Body of pancreas (tissue), 4 donors: ENCODE results near the gene ZNF365.

Experiments
- POLR2A ChIP-seq, 3 donors: fragments of 450-650 bp; IDR thresholded peaks; one replicate each; pipeline ENCODE4 v1.6.1; 2016; ENCODE audit warnings: antibody characterized with exemption in 3 of 3, mild to moderate bottlenecking in 2 of 3
- TF ChIP-seq, protein P1 (sequence below), 7 experiments: fragments of 450-650 bp in 4 of 7; fragments of 200-600 bp in 3 of 7; sonication (generic) in 3 of 7; IDR thresholded peaks; one replicate each; pipeline ENCODE4 v1.5.1; 2016 to 2019; ENCODE audit warnings: antibody characterized with exemption in 7 of 7

DNA sequence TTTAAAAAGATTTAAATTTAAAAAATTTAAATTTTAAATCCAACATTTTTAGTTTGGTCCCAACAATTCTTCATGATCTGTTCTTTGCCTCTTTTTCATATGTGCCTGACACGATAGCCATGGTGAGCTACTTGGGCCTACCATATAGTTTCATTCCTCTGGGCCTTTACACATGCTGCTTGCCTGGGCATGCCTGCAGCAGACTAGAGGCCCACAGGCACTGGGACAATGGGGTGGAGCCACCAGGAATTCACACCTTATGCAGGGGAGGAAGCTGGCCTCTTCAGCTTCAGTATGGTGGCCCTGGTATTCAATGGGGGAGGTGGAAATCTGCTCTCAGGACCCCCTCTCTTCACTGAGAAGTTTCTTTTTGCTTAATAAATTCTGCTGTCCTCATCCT is 37.8 kb upstream of the ZNF365 start:
- TF ChIP-seq, protein P1, sequence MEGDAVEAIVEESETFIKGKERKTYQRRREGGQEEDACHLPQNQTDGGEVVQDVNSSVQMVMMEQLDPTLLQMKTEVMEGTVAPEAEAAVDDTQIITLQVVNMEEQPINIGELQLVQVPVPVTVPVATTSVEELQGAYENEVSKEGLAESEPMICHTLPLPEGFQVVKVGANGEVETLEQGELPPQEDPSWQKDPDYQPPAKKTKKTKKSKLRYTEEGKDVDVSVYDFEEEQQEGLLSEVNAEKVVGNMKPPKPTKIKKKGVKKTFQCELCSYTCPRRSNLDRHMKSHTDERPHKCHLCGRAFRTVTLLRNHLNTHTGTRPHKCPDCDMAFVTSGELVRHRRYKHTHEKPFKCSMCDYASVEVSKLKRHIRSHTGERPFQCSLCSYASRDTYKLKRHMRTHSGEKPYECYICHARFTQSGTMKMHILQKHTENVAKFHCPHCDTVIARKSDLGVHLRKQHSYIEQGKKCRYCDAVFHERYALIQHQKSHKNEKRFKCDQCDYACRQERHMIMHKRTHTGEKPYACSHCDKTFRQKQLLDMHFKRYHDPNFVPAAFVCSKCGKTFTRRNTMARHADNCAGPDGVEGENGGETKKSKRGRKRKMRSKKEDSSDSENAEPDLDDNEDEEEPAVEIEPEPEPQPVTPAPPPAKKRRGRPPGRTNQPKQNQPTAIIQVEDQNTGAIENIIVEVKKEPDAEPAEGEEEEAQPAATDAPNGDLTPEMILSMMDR (IDR thresholded peaks at IDR 0.05), result no peak
- TF ChIP-seq POLR2A (IDR thresholded peaks at IDR 0.05), result no peak
